Gastroesophageal sphincter (tissue), 4 donors: ENCODE results near the gene ZIC4. TPM values are rescaled to one million over a fixed set of nuclear protein-coding genes. Genes with fewer than 3 reads are reported as not detected.

Experiments
- ATAC-seq: fragments of 150-250 bp; one replicate; pipeline ENCODE4 v1.9.1; 2016; ENCODE audit warnings: mild to moderate bottlenecking, moderate library complexity
- H3K27ac ChIP-seq, 4 donors: fragments of 200-600 bp; sonication (generic) in 3 of 4; 1 replicate in 3 of 4; 2 replicates in 1 of 4; pipeline ENCODE4 v1.5.1; 2016 to 2019
- H3K27me3 ChIP-seq: fragments of 200-600 bp; sonication (generic); one replicate; pipeline ENCODE4 v1.5.1; 2019
- H3K36me3 ChIP-seq, 2 donors: fragments of 200-600 bp; sonication (generic); one replicate each; pipeline ENCODE4 v1.5.1; 2019; ENCODE audit warnings: control low read depth in 1 of 2
- H3K4me1 ChIP-seq, 3 donors: fragments of 200-600 bp; sonication (generic); 1 replicate in 2 of 3; 2 replicates in 1 of 3; pipeline ENCODE4 v1.5.1; 2016 to 2019; ENCODE audit warnings: control low read depth in 2 of 3
- H3K4me3 ChIP-seq, 2 donors: fragments of 200-600 bp; sonication (generic); one replicate each; pipeline ENCODE4 v1.5.1; 2019; ENCODE audit warnings: mild to moderate bottlenecking in 1 of 2, moderate library complexity in 1 of 2
- H3K9me3 ChIP-seq, 3 donors: fragments of 200-600 bp; sonication (generic); one replicate each; pipeline ENCODE4 v1.5.1; 2017 to 2019; ENCODE audit warnings: control low read depth in 2 of 3
- CTCF ChIP-seq, 4 experiments: fragments of 200-600 bp in 2 of 4; fragments of 450-650 bp in 2 of 4; sonication (generic) in 1 of 4; IDR thresholded peaks; one replicate each; pipeline ENCODE4 v1.5.1; 2017 to 2019; ENCODE audit warnings: antibody characterized with exemption in 4 of 4, mild to moderate bottlenecking in 2 of 4, moderate library complexity in 2 of 4
- EP300 ChIP-seq: sonication (generic); formaldehyde crosslinking; IDR thresholded peaks from one replicate; pipeline ENCODE4 v1.6.1; 2017; ENCODE audit warnings: antibody characterized with exemption, mild to moderate bottlenecking
- POLR2A ChIP-seq, 2 donors: fragments of 450-650 bp; IDR thresholded peaks; one replicate each; pipeline ENCODE4 v1.6.1; 2017; ENCODE audit warnings: antibody characterized with exemption in 2 of 2, mild to moderate bottlenecking in 2 of 2, moderate library complexity in 1 of 2
- POLR2AphosphoS5 ChIP-seq: sonication (generic); formaldehyde crosslinking; IDR thresholded peaks from one replicate; pipeline ENCODE4 v1.6.1; 2017; ENCODE audit warnings: antibody characterized with exemption
- WGBS, 2 donors: methylation state at CpG; one replicate each; pipeline ENCODE4 v1.1.5; 2018; ENCODE audit warnings: low coverage in 1 of 2; 5-methylcytosine and 5-hydroxymethylcytosine counted together
- total RNA-seq, 4 donors: library from RNA; depleted of rRNA; stranded (reverse); fragments of >200 nt; gene quantifications; one replicate each; pipeline ENCODE4 v1.1.0, GENCODE V29; 2016

Gene ZIC4
- total RNA-seq, 4 donors from 2014 or later, result 0.13 TPM; not detected in 3

GRCh38 chr3:147395899-147396711, 10.2 kb downstream of the ZIC4 start:
- TF ChIP-seq CTCF (IDR thresholded peaks at IDR 0.05) (no peak), EP300 (no peak), POLR2AphosphoS5 (no peak), POLR2A (IDR thresholded peaks at IDR 0.05) (no peak)
- ATAC-seq, result no peak
- Histone ChIP-seq H3K36me3 (no peaks in the 10 kb centered on the region), H3K4me1 (peaks cover 0 to 63% (median 23%) of the 10 kb centered on the region in 3 donors), H3K27ac (no peak overlapping the region), H3K9me3 (no peaks in the 10 kb centered on the region), H3K4me3 (no peak overlapping the region), H3K27me3 (peaks cover 100% of the 10 kb centered on the region)
- WGBS, 2 donors, result 0 to 13% methylated on average over 1 to 3 of the region's 65 CpGs

GRCh38 chr3:147394884-147395225, 11.5 kb downstream of the ZIC4 start:
- TF ChIP-seq CTCF (IDR thresholded peaks at IDR 0.05) (no peak), POLR2A (IDR thresholded peaks at IDR 0.05) (no peak), POLR2AphosphoS5 (no peak), EP300 (no peak)
- WGBS, 2 donors, result 11 to 42% methylated on average over 3 of the region's 5 CpGs
- Histone ChIP-seq H3K36me3 (no peaks in the 10 kb centered on the region), H3K9me3 (peaks cover 0 to 10% (median 0%) of the 10 kb centered on the region in 3 donors), H3K4me3 (no peak overlapping the region), H3K4me1 (peaks cover 0 to 70% (median 23%) of the 10 kb centered on the region in 3 donors), H3K27me3 (peaks cover 100% of the 10 kb centered on the region), H3K27ac (no peak overlapping the region)
- ATAC-seq, result no peak

GRCh38 chr3:147393943-147394883, 12.1 kb downstream of the ZIC4 start:
- H3K36me3 ChIP-seq, result no peaks in the 10 kb centered on the region
- peaks cover 0 to 10% (median 0%) of the 10 kb centered on the region in 3 donors for H3K9me3 ChIP-seq
- H3K4me1 ChIP-seq, result peaks cover 0 to 70% (median 23%) of the 10 kb centered on the region in 3 donors
- ATAC-seq, result no peak
- peak overlapping the region in 1 of 2 donors; percentile 47 for H3K4me3 ChIP-seq
- 9 to 10% methylated on average over 5 to 18 of the region's 31 CpGs for WGBS, 2 donors
- H3K27ac ChIP-seq, result no peak overlapping the region
- H3K27me3 ChIP-seq, result peaks cover 100% of the 10 kb centered on the region
- TF ChIP-seq CTCF (IDR thresholded peaks at IDR 0.05), result no peak

GRCh38 chr3:147393261-147393942, 12.9 kb downstream of the ZIC4 start:
- ATAC-seq, result no peak
- H3K27ac ChIP-seq, result no peak overlapping the region
- peaks cover 100% of the 10 kb centered on the region for H3K27me3 ChIP-seq
- TF ChIP-seq CTCF (IDR thresholded peaks at IDR 0.05) (no peak), POLR2AphosphoS5 (no peak), POLR2A (IDR thresholded peaks at IDR 0.05) (no peak), EP300 (no peak)
- 0% methylated on average over 2 to 3 of the region's 54 CpGs for WGBS, 2 donors
- peaks cover 0 to 10% (median 0%) of the 10 kb centered on the region in 3 donors for H3K9me3 ChIP-seq
- peak overlapping the region in 1 of 2 donors; percentile 47 for H3K4me3 ChIP-seq
- peaks cover 0 to 70% (median 23%) of the 10 kb centered on the region in 3 donors for H3K4me1 ChIP-seq
- no peaks in the 10 kb centered on the region for H3K36me3 ChIP-seq
